OCI-LY7 (cell line): ENCODE results near the gene ARMC9.

ENCODE experiments used
- EZH2phosphoT487 ChIP-seq: fragments of 200-600 bp; sonication (generic); IDR thresholded peaks from 2 replicates; pipeline ENCODE4 v1.6.1; 2018; ENCODE audit warnings: low read depth, borderline replicate concordance, mild to moderate bottlenecking, mixed run types, antibody characterized with exemption, low read length, moderate library complexity, mixed read lengths
- TF ChIP-seq, protein P1 (sequence below): fragments of 200-600 bp; sonication (generic); conservative IDR thresholded peaks from 2 replicates; pipeline ENCODE4 v1.5.1; 2014; ENCODE audit warnings: mild to moderate bottlenecking, antibody characterized with exemption, low read length, moderate library complexity, mixed read lengths

- TF ChIP-seq, protein P1, sequence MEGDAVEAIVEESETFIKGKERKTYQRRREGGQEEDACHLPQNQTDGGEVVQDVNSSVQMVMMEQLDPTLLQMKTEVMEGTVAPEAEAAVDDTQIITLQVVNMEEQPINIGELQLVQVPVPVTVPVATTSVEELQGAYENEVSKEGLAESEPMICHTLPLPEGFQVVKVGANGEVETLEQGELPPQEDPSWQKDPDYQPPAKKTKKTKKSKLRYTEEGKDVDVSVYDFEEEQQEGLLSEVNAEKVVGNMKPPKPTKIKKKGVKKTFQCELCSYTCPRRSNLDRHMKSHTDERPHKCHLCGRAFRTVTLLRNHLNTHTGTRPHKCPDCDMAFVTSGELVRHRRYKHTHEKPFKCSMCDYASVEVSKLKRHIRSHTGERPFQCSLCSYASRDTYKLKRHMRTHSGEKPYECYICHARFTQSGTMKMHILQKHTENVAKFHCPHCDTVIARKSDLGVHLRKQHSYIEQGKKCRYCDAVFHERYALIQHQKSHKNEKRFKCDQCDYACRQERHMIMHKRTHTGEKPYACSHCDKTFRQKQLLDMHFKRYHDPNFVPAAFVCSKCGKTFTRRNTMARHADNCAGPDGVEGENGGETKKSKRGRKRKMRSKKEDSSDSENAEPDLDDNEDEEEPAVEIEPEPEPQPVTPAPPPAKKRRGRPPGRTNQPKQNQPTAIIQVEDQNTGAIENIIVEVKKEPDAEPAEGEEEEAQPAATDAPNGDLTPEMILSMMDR, result no peak
- TF ChIP-seq EZH2phosphoT487, result no peak
These were observed 99.7 kb downstream of the ARMC9 start for GRCh38 chr2:231298091-231298490.
